Fibroblast of lung (primary cell): ENCODE results near the gene CAMTA1. TPM values are rescaled to one million over a fixed set of nuclear protein-coding genes. Genes with fewer than 3 reads are reported as not detected.

Experiments used
- DNase-seq, 2 donors: peaks; one replicate each; pipeline versions ENCODE4 v3.0.0 to v3.0.0-alpha.2; 2010; ENCODE audit warnings: low read depth in 2 of 2
- H2AFZ ChIP-seq: 2 replicates; pipeline ENCODE4 v1.5.1; 2012; ENCODE audit warnings: low read length, control low read depth, inconsistent platforms
- H3K27ac ChIP-seq: 2 replicates; pipeline ENCODE4 v1.5.1; 2011; ENCODE audit warnings: low read length, control low read depth; ENCODE audit not compliant: insufficient read depth
- H3K27me3 ChIP-seq: 2 replicates; pipeline ENCODE4 v1.5.1; 2011; ENCODE audit warnings: mild to moderate bottlenecking, low read length; ENCODE audit not compliant: control insufficient read depth, insufficient read depth
- H3K36me3 ChIP-seq: 2 replicates; pipeline ENCODE4 v1.5.1; 2011; ENCODE audit warnings: low read length; ENCODE audit not compliant: control insufficient read depth, insufficient read depth
- H3K4me1 ChIP-seq: 2 replicates; pipeline ENCODE4 v1.5.1; 2011; ENCODE audit warnings: low read length; ENCODE audit not compliant: control insufficient read depth, insufficient read depth; ENCODE audit errors: extremely low read depth
- H3K4me2 ChIP-seq: 2 replicates; pipeline ENCODE4 v1.5.1; 2011; ENCODE audit warnings: low read length, control low read depth; ENCODE audit not compliant: insufficient read depth; ENCODE audit errors: extremely low read depth
- H3K4me3 ChIP-seq, 4 experiments: fragments of 200-600 bp in 1 of 4; sonication (generic) in 1 of 4; replicated peaks in 1 of 4; 2 replicates each; pipeline ENCODE4 v1.5.1; 2011 to 2016; ENCODE audit warnings: low read length in 4 of 4, low read depth in 3 of 4, mild to moderate bottlenecking in 3 of 4, control low read depth in 2 of 4, inconsistent platforms in 1 of 4, mixed read lengths in 1 of 4; ENCODE audit not compliant: insufficient read depth in 1 of 4; ENCODE audit errors: control extremely low read depth in 1 of 4
- H3K79me2 ChIP-seq: 2 replicates; pipeline ENCODE4 v1.5.1; 2012; ENCODE audit warnings: mild to moderate bottlenecking, low read length, inconsistent platforms; ENCODE audit not compliant: control insufficient read depth, insufficient read depth
- H3K9ac ChIP-seq: 2 replicates; pipeline ENCODE4 v1.5.1; 2011; ENCODE audit warnings: mild to moderate bottlenecking, low read length, control low read depth; ENCODE audit not compliant: insufficient read depth
- H3K9me3 ChIP-seq: 2 replicates; pipeline ENCODE4 v1.5.1; 2012; ENCODE audit warnings: low read depth, low read length; ENCODE audit not compliant: control insufficient read depth, insufficient read depth
- H4K20me1 ChIP-seq: 2 replicates; pipeline ENCODE4 v1.5.1; 2011; ENCODE audit warnings: low read length; ENCODE audit not compliant: control insufficient read depth, insufficient read depth; ENCODE audit errors: extremely low read depth
- EZH2 ChIP-seq: IDR thresholded peaks from 2 replicates; pipeline ENCODE4 v1.5.1; 2012; ENCODE audit warnings: low read length, control low read depth, mild to moderate bottlenecking; ENCODE audit errors: missing control alignments
- polyA plus RNA-seq, 2 donors: library from polyadenylated mRNA; depleted of rRNA in 1 of 2; stranded (reverse) in 1 of 2; unstranded in 1 of 2; fragments of >200 nt; gene quantifications; 2 replicates each; pipeline ENCODE4 v1.2.1, GENCODE V29; 2011 to 2012; ENCODE audit warnings: missing spikeins in 1 of 2
- total RNA-seq: library from RNA; depleted of rRNA; stranded (reverse); fragments of >200 nt; gene quantifications from 2 replicates; pipeline ENCODE4 v1.2.1, GENCODE V29; 2014
- TF ChIP-seq, protein P1 (sequence below), 2 donors: IDR thresholded peaks in 1 of 2; conservative IDR thresholded peaks in 1 of 2; 1 replicate in 1 of 2; 2 replicates in 1 of 2; pipeline ENCODE4 v1.5.1; 2011 to 2012; ENCODE audit warnings: low read length in 2 of 2, control low read depth in 1 of 2, inconsistent platforms in 1 of 2, low read depth in 1 of 2, mild to moderate bottlenecking in 1 of 2

Gene CAMTA1
- total and polyA plus RNA-seq, 2 donors (not counting 1 experiment from before 2014, with no cell fraction given): 47.6 to 86.0 TPM

- Histone ChIP-seq H3K4me1 (no peaks in the 10 kb centered on the region), H3K9ac (no peak overlapping the region), H3K27me3 (no peaks in the 10 kb centered on the region), H4K20me1 (no peaks in the 10 kb centered on the region), H3K9me3 (no peaks in the 10 kb centered on the region), H3K4me2 (no peak overlapping the region), H3K36me3 (no peaks in the 10 kb centered on the region), H2AFZ (no peak overlapping the region), H3K4me3 (no peak overlapping the region), H3K27ac (no peak overlapping the region), H3K79me2 (no peaks in the 10 kb centered on the region)
- TF ChIP-seq, protein P1, sequence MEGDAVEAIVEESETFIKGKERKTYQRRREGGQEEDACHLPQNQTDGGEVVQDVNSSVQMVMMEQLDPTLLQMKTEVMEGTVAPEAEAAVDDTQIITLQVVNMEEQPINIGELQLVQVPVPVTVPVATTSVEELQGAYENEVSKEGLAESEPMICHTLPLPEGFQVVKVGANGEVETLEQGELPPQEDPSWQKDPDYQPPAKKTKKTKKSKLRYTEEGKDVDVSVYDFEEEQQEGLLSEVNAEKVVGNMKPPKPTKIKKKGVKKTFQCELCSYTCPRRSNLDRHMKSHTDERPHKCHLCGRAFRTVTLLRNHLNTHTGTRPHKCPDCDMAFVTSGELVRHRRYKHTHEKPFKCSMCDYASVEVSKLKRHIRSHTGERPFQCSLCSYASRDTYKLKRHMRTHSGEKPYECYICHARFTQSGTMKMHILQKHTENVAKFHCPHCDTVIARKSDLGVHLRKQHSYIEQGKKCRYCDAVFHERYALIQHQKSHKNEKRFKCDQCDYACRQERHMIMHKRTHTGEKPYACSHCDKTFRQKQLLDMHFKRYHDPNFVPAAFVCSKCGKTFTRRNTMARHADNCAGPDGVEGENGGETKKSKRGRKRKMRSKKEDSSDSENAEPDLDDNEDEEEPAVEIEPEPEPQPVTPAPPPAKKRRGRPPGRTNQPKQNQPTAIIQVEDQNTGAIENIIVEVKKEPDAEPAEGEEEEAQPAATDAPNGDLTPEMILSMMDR (conservative IDR thresholded peaks at IDR 0.05 in 1 of 2, IDR thresholded peaks at IDR 0.05 in 1 of 2; ENCODE audit: low read depth in 1 of 2, low read length in 2 of 2): no peak
- TF ChIP-seq EZH2: no peak
- no peak for DNase-seq
Observed at GRCh38 chr1:7616953-7617352, 831.7 kb downstream of the CAMTA1 start.

DNA sequence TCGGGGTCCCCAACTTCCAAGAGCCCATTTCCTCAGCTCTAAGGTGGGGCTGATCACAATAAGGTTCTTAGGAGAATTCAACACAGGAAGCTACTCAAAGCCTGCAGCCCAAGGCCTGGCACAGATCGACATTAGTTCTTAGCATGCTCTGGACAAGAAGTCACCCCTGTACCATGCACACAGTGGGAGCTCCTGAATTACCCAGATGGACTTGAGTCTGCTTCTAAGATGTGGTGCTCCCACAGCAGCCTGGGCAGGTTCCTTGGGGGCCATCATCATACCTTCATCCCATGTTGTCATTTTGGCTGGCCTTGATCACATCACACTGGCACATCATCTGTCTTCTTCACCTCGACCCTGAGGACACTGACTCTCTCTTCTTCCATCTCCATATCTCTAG is 832.6 kb downstream of the CAMTA1 start:
- no peak overlapping the region for H3K4me3 ChIP-seq
- H3K4me2 ChIP-seq: no peak overlapping the region
- no peaks in the 10 kb centered on the region for H3K4me1 ChIP-seq
- H3K27ac ChIP-seq: no peak overlapping the region
- H3K9ac ChIP-seq: no peak overlapping the region
- no peak for DNase-seq
- TF ChIP-seq EZH2: no peak
- TF ChIP-seq, protein P1 (conservative IDR thresholded peaks at IDR 0.05 in 1 of 2, IDR thresholded peaks at IDR 0.05 in 1 of 2; ENCODE audit: low read depth in 1 of 2, low read length in 2 of 2): no peak
- H3K27me3 ChIP-seq: no peaks in the 10 kb centered on the region
- H4K20me1 ChIP-seq: no peaks in the 10 kb centered on the region
- H3K36me3 ChIP-seq: no peaks in the 10 kb centered on the region
- no peaks in the 10 kb centered on the region for H3K79me2 ChIP-seq
- no peaks in the 10 kb centered on the region for H3K9me3 ChIP-seq
- no peak overlapping the region for H2AFZ ChIP-seq

- TF ChIP-seq, protein P1 (conservative IDR thresholded peaks at IDR 0.05 in 1 of 2, IDR thresholded peaks at IDR 0.05 in 1 of 2; ENCODE audit: low read depth in 1 of 2, low read length in 2 of 2): no peak
- TF ChIP-seq EZH2: no peak
- Histone ChIP-seq H3K4me3 (no peak overlapping the region), H3K27ac (no peak overlapping the region)
Observed at GRCh38 chr1:7620196-7620595, 834.9 kb downstream of the CAMTA1 start.

More at GRCh38 chr1:7620196-7620595, 834.9 kb downstream of the CAMTA1 start:
- Histone ChIP-seq H3K9ac (no peak overlapping the region), H3K36me3 (no peaks in the 10 kb centered on the region), H4K20me1 (no peaks in the 10 kb centered on the region), H3K9me3 (no peaks in the 10 kb centered on the region), H3K4me2 (no peak overlapping the region), H3K79me2 (no peaks in the 10 kb centered on the region), H3K4me1 (no peaks in the 10 kb centered on the region), H2AFZ (no peak overlapping the region), H3K27me3 (no peaks in the 10 kb centered on the region)
- DNase-seq: no peak
